OCI-LY3 (cell line): ENCODE measurements around the gene MEN1.

ENCODE experiments used
- EZH2phosphoT487 ChIP-seq: fragments of 200-600 bp; shearing (Covaris generic); IDR thresholded peaks from 2 replicates; pipeline ENCODE4 v1.6.1; 2018; ENCODE audit warnings: antibody characterized with exemption, mixed run types, low read depth
- TF ChIP-seq, protein P1 (sequence below): fragments of 200-600, 300-600 bp; sonication (generic); IDR thresholded peaks from 2 replicates; pipeline ENCODE4 v1.5.1; 2014; ENCODE audit warnings: antibody characterized with exemption, low read length, low read depth

DNA sequence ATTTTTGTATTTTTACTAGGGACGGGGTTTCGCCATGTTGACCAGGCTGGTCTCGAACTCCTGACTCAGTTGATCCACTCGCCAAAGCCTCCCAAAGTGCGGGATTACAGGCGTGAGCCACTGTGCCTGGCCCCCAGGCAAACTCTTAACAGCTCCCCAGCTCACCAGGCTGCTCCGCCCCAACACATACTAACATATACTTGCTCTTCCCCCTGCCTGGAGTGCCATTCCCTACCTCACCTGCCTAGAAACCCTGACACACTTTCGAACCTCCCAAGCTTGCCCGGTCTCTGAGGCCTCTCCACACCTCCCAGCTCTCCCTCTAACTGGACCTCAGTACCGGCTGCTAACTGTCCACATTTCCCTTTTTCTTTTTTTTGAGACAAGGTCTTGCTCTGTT is 15.8 kb downstream of the MEN1 start:
- TF ChIP-seq, protein P1, sequence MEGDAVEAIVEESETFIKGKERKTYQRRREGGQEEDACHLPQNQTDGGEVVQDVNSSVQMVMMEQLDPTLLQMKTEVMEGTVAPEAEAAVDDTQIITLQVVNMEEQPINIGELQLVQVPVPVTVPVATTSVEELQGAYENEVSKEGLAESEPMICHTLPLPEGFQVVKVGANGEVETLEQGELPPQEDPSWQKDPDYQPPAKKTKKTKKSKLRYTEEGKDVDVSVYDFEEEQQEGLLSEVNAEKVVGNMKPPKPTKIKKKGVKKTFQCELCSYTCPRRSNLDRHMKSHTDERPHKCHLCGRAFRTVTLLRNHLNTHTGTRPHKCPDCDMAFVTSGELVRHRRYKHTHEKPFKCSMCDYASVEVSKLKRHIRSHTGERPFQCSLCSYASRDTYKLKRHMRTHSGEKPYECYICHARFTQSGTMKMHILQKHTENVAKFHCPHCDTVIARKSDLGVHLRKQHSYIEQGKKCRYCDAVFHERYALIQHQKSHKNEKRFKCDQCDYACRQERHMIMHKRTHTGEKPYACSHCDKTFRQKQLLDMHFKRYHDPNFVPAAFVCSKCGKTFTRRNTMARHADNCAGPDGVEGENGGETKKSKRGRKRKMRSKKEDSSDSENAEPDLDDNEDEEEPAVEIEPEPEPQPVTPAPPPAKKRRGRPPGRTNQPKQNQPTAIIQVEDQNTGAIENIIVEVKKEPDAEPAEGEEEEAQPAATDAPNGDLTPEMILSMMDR, result no peak
- TF ChIP-seq EZH2phosphoT487, result no peak
